CD4-positive, alpha-beta memory T cell (primary cell): ENCODE data around the gene PKIB. TPM values are rescaled to one million over a fixed set of nuclear protein-coding genes. Genes with fewer than 3 reads are reported as not detected.

ENCODE experiments used
- CTCF ChIA-PET: fragments of 350-600 bp; sonication (Branson Sonifier 250); formaldehyde crosslinking; loops from one replicate; lab custom pipeline; 2021; ENCODE audit warnings: inconsistent platforms; ENCODE audit not compliant: partially characterized antibody; lab: Charles Lee
- POLR2A ChIA-PET: fragments of 350-600 bp; sonication (Branson Sonifier 250); formaldehyde crosslinking; loops from one replicate; lab custom pipeline; 2021; ENCODE audit not compliant: partially characterized antibody; lab: Charles Lee
- DNase-seq, 5 donors: peaks; one replicate each; pipeline versions ENCODE4 v3.0.0 to v3.0.0-alpha.2; 2020 to 2022; ENCODE audit warnings: mixed read lengths in 1 of 5
- H3K27ac ChIP-seq: one replicate; pipeline ENCODE4 v1.7.0; 2013; ENCODE audit warnings: low read depth, low read length
- H3K27me3 ChIP-seq: 2 replicates; pipeline ENCODE4 v1.7.0; 2013; ENCODE audit warnings: mild to moderate bottlenecking, low read length, moderate library complexity; ENCODE audit not compliant: insufficient read depth
- H3K36me3 ChIP-seq: 2 replicates; pipeline ENCODE4 v1.7.0; 2013; ENCODE audit warnings: mild to moderate bottlenecking, low read length, moderate library complexity; ENCODE audit not compliant: insufficient read depth
- H3K4me1 ChIP-seq: 2 replicates; pipeline ENCODE4 v1.7.0; 2013; ENCODE audit warnings: mild to moderate bottlenecking, low read length, moderate library complexity; ENCODE audit not compliant: insufficient read depth
- H3K4me3 ChIP-seq, 2 donors: one replicate each; pipeline ENCODE4 v1.7.0; 2013; ENCODE audit warnings: low read length in 2 of 2, mild to moderate bottlenecking in 1 of 2
- H3K9me3 ChIP-seq, 2 donors: one replicate each; pipeline ENCODE4 v1.7.0; 2013; ENCODE audit warnings: low read length in 2 of 2, control low read depth in 1 of 2; ENCODE audit not compliant: control insufficient read depth in 1 of 2
- H3K27ac Mint-ChIP-seq, 7 donors: one replicate each; pipeline ENCODE4 v1.8.0; 2020 to 2021; ENCODE audit warnings: mixed read lengths in 7 of 7, mild to moderate bottlenecking in 6 of 7, inconsistent platforms in 3 of 7, moderate library complexity in 3 of 7
- H3K27me3 Mint-ChIP-seq, 2 donors: one replicate each; pipeline ENCODE4 v1.8.0; 2020 to 2021; ENCODE audit warnings: mixed read lengths in 2 of 2
- H3K36me3 Mint-ChIP-seq, 2 donors: one replicate each; pipeline ENCODE4 v1.8.0; 2020 to 2021; ENCODE audit warnings: mixed read lengths in 2 of 2, inconsistent platforms in 1 of 2, mild to moderate bottlenecking in 1 of 2
- H3K4me1 Mint-ChIP-seq, 4 donors: one replicate each; pipeline ENCODE4 v1.8.0; 2020 to 2021; ENCODE audit warnings: mixed read lengths in 4 of 4, mild to moderate bottlenecking in 1 of 4
- H3K4me3 Mint-ChIP-seq, 8 donors: one replicate each; pipeline ENCODE4 v1.8.0; 2020 to 2021; ENCODE audit warnings: mixed read lengths in 8 of 8, mild to moderate bottlenecking in 7 of 8, moderate library complexity in 6 of 8, inconsistent platforms in 3 of 8
- H3K9me3 Mint-ChIP-seq, 8 donors: one replicate each; pipeline ENCODE4 v1.8.0; 2020 to 2021; ENCODE audit warnings: mixed read lengths in 8 of 8, mild to moderate bottlenecking in 5 of 8, inconsistent platforms in 3 of 8, moderate library complexity in 1 of 8
- intact Hi-C: fragments of 100-400 bp; cut with micrococcal nuclease; formaldehyde crosslinking; loops from one replicate; pipeline ENCODE4 v1.15.1; 2023
- polyA plus RNA-seq, 2 donors: library from polyadenylated mRNA; unstranded; fragments of 300-500 nt; fragmentation: Illumina TruSeq; gene quantifications; one replicate each; pipeline ENCODE4 v1.2.3, GENCODE V29; 2021
- total RNA-seq, 2 experiments: library from RNA; stranded (reverse); gene quantifications; one replicate each; pipeline ENCODE4 v1.2.3, GENCODE V29; 2021

The PKIB gene
- total and polyA plus RNA-seq, 4 experiments from 2014 or later: 0.24 to 0.89 (median 0.67) TPM; not detected in 1

DNA sequence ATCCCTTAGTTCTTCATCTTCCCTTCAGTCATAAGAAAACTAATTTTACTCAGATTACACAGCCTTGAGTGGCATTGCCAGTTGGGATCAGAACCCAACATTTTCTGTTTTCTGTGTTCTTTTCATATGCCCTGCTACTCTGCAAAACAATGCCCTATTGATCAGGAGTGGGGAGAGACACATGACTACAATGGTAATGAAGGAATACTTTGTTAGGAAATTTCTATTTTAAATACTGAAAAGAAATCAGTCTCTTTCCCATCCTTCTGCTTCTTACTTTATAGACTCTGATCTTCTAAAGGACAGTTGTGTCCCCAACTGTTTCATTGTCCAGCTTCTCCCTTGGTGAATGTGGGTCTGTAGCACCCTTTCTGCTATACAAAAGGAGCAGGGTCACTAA lies 5.5 kb upstream of the PKIB start:
- Mint-ChIP-seq H3K27me3 (peaks cover 6 to 14% of the 10 kb centered on the region in 2 donors), H3K27ac (no peak overlapping the region), H3K36me3 (peaks cover 0 to under 1% of the 10 kb centered on the region in 2 donors), H3K4me3 (no peak overlapping the region), H3K9me3 (peaks cover 0 to 6% (median 1%) of the 10 kb centered on the region in 8 donors), H3K4me1 (peaks cover 3 to 5% (median 5%) of the 10 kb centered on the region in 4 donors)
- no peak for DNase-seq
- Histone ChIP-seq H3K4me1 (peaks cover 4% of the 10 kb centered on the region), H3K36me3 (no peaks in the 10 kb centered on the region), H3K27ac (no peak overlapping the region), H3K9me3 (no peaks in the 10 kb centered on the region), H3K27me3 (peaks cover under 1% of the 10 kb centered on the region), H3K4me3 (no peak overlapping the region)
- CTCF ChIA-PET: no interaction called here
- intact Hi-C loops: no loop called here
- POLR2A ChIA-PET: no interaction called here

DNA sequence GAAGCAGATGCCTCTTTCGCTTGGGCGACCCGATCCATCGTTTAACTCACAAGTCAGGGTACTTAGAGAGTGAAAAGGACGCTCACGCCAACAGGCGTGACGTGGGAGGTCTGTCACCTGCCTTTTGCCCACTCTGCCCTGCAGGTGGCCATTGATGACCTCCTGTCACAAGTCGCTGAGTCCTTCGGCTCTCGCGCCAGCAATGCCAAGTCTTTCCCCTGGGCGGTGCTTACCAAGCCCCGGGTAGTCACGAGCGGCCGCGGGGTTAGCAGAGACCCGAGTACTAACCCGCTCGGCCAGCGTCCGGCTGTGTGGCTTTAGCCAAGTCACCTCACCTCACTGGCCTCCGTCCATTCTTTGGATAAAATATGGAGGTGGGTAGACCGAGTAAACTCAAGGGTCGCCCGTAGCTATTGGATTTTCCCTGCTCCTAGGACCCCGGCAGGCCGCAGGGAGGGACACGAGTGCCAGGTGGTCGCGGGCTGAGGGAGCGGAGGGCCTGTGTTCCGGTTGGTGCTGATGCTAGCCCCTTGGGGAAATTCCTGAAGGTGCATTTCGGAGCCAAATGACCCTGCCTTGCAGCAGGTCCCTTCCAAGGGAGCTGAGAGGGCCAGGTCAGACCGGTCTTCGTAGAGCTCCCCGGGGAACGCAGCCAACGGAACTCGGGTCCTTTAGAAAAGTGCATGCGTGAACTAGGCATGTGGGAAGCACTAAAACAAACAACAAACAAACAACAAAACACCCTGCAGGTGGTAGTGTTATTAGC lies 668 bp downstream of the PKIB start:
- DNase-seq: peak in 1 of 5 donors; percentile 0
- H3K27ac ChIP-seq: no peak overlapping the region
- ChIA-PET POLR2A (no interaction called here), CTCF (no interaction called here)
- no peaks in the 10 kb centered on the region for H3K36me3 ChIP-seq
- H3K9me3 ChIP-seq: no peaks in the 10 kb centered on the region
- H3K27me3 Mint-ChIP-seq: peaks cover 20 to 36% of the 10 kb centered on the region in 2 donors
- H3K4me3 Mint-ChIP-seq: peak overlapping the region; percentile 72 to 83 (median 78)
- peaks cover 0 to 3% of the 10 kb centered on the region in 2 donors for H3K36me3 Mint-ChIP-seq
- peaks cover 22% of the 10 kb centered on the region for H3K4me1 ChIP-seq
- intact Hi-C loops: no loop called here
- peaks cover 0 to 5% (median 2%) of the 10 kb centered on the region in 8 donors for H3K9me3 Mint-ChIP-seq
- peak overlapping the region in 1 of 7 donors; percentile 56 for H3K27ac Mint-ChIP-seq
- peaks cover 14% of the 10 kb centered on the region for H3K27me3 ChIP-seq
- H3K4me1 Mint-ChIP-seq: peaks cover 10 to 22% (median 13%) of the 10 kb centered on the region in 4 donors
- H3K4me3 ChIP-seq: peak overlapping the region in 1 of 2 donors; percentile 60

DNA sequence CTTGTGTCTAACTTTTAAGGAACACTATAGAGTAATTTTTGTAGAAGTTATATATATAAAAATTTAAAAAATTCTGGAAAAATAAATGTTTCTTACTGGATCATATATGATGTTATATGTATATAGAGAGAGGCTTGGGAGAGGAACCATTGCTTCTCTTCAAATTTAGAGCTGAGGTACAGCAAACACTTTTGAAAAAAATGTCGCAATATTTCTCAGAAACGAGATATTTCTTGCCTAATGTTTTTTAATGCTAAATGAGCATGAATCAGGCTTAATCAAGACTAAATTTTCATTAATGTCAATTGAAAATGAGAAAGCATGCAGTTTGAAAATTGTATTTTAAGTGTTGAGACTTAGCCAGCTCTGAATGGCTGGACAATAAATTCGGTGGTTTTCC lies 2.6 kb downstream of the PKIB start:
- H3K36me3 ChIP-seq: no peaks in the 10 kb centered on the region
- H3K9me3 Mint-ChIP-seq: peaks cover 0 to 8% (median 2%) of the 10 kb centered on the region in 8 donors
- peaks cover 10 to 22% (median 13%) of the 10 kb centered on the region in 4 donors for H3K4me1 Mint-ChIP-seq
- H3K9me3 ChIP-seq: no peaks in the 10 kb centered on the region
- no peak for DNase-seq
- H3K27ac ChIP-seq: no peak overlapping the region
- intact Hi-C loops: no loop called here
- no peak overlapping the region for H3K4me3 ChIP-seq
- ChIA-PET POLR2A (no interaction called here), CTCF (no interaction called here)
- no peak overlapping the region for H3K27ac Mint-ChIP-seq
- no peak overlapping the region for H3K4me3 Mint-ChIP-seq
- peaks cover 18 to 34% of the 10 kb centered on the region in 2 donors for H3K27me3 Mint-ChIP-seq
- peaks cover 22% of the 10 kb centered on the region for H3K4me1 ChIP-seq
- peaks cover 0 to 3% of the 10 kb centered on the region in 2 donors for H3K36me3 Mint-ChIP-seq
- H3K27me3 ChIP-seq: peaks cover 14% of the 10 kb centered on the region

- H3K36me3 Mint-ChIP-seq: peaks cover 0 to 3% of the 10 kb centered on the region in 2 donors
- intact Hi-C loops: no loop called here
- no peak overlapping the region for H3K4me3 ChIP-seq
- ChIA-PET CTCF (no interaction called here), POLR2A (no interaction called here)
- peaks cover 0 to 8% (median 2%) of the 10 kb centered on the region in 8 donors for H3K9me3 Mint-ChIP-seq
- H3K4me3 Mint-ChIP-seq: no peak overlapping the region
- H3K27me3 ChIP-seq: peaks cover 14% of the 10 kb centered on the region
- DNase-seq: no peak
- H3K9me3 ChIP-seq: no peaks in the 10 kb centered on the region
- H3K4me1 ChIP-seq: peaks cover 22% of the 10 kb centered on the region
- H3K27ac ChIP-seq: no peak overlapping the region
- H3K36me3 ChIP-seq: no peaks in the 10 kb centered on the region
- H3K27me3 Mint-ChIP-seq: peaks cover 15 to 30% of the 10 kb centered on the region in 2 donors
- H3K4me1 Mint-ChIP-seq: peaks cover 10 to 21% (median 12%) of the 10 kb centered on the region in 4 donors
- H3K27ac Mint-ChIP-seq: no peak overlapping the region
Measured at GRCh38 chr6:122614303-122614702, 4.1 kb downstream of the PKIB start.

DNA sequence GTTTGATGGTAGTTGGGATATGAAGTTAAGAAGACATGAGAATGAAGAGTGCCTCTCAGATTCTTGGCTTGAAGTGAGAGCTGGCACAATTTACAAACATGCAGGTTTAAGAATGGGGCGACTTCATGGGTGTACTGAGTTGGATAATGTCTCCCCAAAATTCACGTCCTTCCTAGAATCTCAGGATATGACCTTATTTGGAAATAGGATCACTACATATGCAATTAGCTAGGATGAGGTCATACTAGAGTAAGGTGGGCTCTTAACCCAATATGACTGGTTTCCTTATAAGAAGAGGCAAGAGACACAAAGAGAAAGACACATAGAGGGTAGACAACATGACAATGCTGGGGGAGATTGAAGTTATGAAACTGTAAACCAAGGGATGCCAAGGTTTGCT lies 5.2 kb downstream of the PKIB start:
- Histone ChIP-seq H3K9me3 (no peaks in the 10 kb centered on the region), H3K4me1 (peaks cover 14% of the 10 kb centered on the region), H3K27ac (no peak overlapping the region), H3K4me3 (no peak overlapping the region), H3K36me3 (no peaks in the 10 kb centered on the region), H3K27me3 (peaks cover 9% of the 10 kb centered on the region)
- H3K9me3 Mint-ChIP-seq: peaks cover 0 to 8% (median 2%) of the 10 kb centered on the region in 8 donors
- POLR2A ChIA-PET: no interaction called here
- no peak overlapping the region for H3K27ac Mint-ChIP-seq
- H3K36me3 Mint-ChIP-seq: no peaks in the 10 kb centered on the region
- intact Hi-C loops: no loop called here
- no peak overlapping the region for H3K4me3 Mint-ChIP-seq
- DNase-seq: no peak
- H3K27me3 Mint-ChIP-seq: peaks cover 19 to 26% of the 10 kb centered on the region in 2 donors
- CTCF ChIA-PET: no interaction called here
- H3K4me1 Mint-ChIP-seq: peaks cover 4 to 13% (median 4%) of the 10 kb centered on the region in 4 donors

DNA sequence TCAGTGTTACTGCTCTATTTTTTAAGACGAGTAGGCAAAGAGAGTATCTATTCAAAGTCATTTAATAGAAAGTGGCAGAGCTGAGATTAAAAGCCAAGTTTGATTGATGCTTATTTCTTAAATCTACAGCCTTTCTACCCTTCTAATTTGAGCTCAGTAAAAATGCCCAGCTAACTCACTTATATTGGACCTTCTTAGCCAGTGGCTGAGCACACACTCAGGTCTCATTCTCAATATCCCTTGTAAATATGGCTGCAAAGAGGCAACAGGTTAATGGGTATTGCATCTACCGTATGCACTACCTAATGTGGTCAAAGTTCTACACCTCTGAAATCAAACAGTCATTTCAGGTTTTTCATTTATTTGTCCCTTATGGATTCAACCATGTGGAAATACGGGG lies 6.7 kb downstream of the PKIB start:
- ChIA-PET POLR2A (no interaction called here), CTCF (no interaction called here)
- peaks cover 15 to 24% of the 10 kb centered on the region in 2 donors for H3K27me3 Mint-ChIP-seq

DNA sequence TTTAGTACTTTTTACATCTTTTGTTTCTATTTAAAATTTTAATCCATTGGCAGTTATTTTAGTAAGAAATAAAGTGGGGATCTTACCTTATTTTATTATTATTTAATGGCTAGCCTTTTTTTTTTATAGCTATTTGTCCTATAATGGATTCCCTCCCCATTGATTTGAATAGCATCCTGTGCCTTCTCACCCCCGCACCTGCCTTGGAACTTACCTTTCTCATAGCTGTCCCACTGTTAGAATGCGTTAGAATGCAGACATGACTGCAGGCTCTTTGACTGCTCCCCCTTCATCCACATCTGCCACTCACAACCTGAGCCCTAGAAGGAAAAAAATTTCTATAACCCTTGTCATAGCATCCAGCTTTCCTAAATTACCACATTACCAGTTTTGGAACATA lies 9.1 kb downstream of the PKIB start:
- Mint-ChIP-seq H3K27ac (no peak overlapping the region), H3K9me3 (peaks cover 0 to 8% (median 2%) of the 10 kb centered on the region in 8 donors), H3K4me3 (no peak overlapping the region), H3K36me3 (no peaks in the 10 kb centered on the region), H3K27me3 (peaks cover 13 to 15% of the 10 kb centered on the region in 2 donors), H3K4me1 (no peaks in the 10 kb centered on the region)
- POLR2A ChIA-PET: no interaction called here
- Histone ChIP-seq H3K4me1 (no peaks in the 10 kb centered on the region), H3K27ac (no peak overlapping the region), H3K9me3 (no peaks in the 10 kb centered on the region), H3K27me3 (no peaks in the 10 kb centered on the region), H3K36me3 (no peaks in the 10 kb centered on the region), H3K4me3 (no peak overlapping the region)
- no peak for DNase-seq
- intact Hi-C loops: no loop called here
- CTCF ChIA-PET: no interaction called here

More for the DNA sequence above, 6.7 kb downstream of the PKIB start:
- H3K27ac Mint-ChIP-seq: no peak overlapping the region
- no peak overlapping the region for H3K4me3 Mint-ChIP-seq
- H3K4me1 ChIP-seq: no peaks in the 10 kb centered on the region
- no peak for DNase-seq
- intact Hi-C loops: no loop called here
- H3K4me3 ChIP-seq: no peak overlapping the region
- H3K27ac ChIP-seq: no peak overlapping the region
- H3K9me3 ChIP-seq: no peaks in the 10 kb centered on the region
- peaks cover 0 to 8% (median 2%) of the 10 kb centered on the region in 8 donors for H3K9me3 Mint-ChIP-seq
- peaks cover 1% of the 10 kb centered on the region for H3K27me3 ChIP-seq
- no peaks in the 10 kb centered on the region for H3K4me1 Mint-ChIP-seq
- no peaks in the 10 kb centered on the region for H3K36me3 ChIP-seq
- no peaks in the 10 kb centered on the region for H3K36me3 Mint-ChIP-seq
